ENCODE results near the gene REXO2.

The REXO2 gene

DNA sequence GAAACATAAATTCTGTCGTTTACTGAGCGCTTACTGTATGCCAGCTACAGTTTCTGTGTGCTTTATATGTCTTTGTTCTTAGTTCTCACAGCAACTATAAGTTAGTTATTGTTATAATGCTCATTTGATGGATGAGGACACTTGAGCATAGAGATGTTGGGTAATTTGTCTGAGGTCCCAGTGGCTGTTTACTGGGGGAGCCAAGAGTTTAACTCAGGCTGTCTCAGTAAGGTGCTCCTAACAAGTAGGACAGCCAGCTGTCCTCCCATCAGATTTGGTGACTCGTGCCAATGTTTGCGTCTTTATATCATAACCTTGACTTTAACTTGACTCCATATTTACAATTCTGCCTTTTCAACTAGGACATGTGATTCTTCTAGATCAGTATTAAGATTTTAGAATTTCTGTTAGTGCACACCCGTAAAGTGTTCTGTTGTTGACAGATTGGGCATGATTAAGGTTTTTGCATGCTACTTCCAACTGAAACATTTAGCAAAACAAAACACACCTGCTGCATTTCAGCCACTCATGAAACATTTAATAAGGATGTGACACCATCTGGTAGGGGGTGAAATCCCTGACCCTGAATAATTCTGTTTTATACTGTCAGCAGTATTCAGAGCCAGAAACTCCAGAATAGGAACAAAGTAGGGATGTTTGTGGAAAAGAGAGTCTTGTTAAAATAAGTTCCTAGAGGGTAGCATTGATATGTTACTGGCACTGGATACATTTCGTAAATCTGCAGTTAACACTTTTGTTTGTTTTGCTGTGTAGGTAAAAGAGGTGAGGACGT, 1.9 kb downstream of the REXO2 start:
- DNase-seq = no peak

DNA sequence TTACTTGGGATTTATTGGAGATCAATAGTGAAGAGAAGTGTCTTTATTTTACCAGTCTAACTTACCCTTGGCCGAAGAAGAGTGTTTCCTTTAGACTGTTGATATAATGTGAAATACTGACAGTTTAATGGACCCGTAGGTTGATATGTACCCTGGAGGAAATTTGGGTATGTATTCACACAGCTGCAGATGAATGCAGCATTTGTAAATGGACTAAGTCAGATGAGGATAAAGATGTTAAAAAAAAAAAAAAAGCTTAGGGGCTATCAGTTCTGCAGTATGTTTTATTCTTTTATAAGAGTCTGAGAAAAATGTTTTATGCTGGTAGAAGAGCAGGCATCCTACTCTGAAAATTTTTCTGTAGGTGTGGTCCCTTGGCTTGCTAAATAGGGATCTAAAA, 2.7 kb downstream of the REXO2 start:
- no peak for DNase-seq

DNA sequence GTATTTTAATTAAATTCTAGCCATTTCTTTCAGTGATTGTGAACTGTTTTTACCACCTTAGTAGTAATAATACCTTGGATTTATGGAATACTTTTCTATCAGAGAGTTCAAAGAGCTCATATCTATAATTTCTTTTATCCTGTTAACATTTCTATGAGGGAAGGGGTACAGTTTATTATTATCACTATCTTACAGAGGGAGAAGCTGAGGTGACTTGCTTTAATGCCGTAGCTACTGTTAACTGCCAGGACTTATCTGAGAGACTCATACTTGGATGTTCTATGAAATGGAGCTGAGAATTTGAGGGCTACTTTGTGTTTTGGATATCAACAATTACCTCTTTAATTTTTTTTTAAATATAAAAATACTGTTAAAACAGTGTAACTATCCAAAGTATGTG, 3.3 kb downstream of the REXO2 start:
- no peak for DNase-seq

DNA sequence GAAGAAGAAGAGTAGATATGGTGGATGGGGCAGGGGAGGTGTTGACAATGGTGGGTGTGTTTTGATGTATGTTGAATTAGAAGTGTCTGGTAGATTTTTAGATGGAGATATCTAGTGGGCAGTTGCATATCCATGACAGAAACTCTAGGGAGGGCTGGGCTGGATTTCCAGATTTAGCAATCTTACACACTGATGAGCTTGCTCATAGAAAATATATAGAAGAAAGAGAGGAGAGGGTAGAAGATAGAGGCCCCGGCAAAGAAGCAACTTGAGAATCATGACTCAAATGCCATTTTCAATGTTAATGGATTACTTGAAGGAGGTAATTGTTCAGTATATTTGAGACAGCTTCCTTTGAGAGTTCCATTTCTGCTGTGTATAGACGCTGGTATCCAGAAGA, 8.2 kb downstream of the REXO2 start:
- DNase-seq = no peak

DNA sequence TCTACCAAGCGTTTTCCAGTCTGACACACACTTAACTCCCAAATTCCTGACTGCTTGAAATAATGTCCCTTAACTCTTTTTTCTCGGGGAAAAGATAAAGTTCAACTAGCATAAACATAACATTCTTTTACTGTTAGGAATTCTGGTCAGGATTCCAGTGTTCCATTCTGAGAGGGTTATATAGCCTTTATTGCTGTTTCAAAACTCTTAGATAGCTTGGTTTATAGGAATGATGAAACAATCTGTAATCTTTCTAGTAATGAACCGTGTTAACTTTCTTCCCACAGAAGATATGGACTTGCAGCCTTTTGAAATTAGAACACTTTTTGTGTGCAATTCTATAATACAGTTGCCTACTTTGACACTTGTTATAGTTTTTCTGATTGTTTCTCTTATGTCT, 8.6 kb downstream of the REXO2 start:
- no peak for DNase-seq

DNA sequence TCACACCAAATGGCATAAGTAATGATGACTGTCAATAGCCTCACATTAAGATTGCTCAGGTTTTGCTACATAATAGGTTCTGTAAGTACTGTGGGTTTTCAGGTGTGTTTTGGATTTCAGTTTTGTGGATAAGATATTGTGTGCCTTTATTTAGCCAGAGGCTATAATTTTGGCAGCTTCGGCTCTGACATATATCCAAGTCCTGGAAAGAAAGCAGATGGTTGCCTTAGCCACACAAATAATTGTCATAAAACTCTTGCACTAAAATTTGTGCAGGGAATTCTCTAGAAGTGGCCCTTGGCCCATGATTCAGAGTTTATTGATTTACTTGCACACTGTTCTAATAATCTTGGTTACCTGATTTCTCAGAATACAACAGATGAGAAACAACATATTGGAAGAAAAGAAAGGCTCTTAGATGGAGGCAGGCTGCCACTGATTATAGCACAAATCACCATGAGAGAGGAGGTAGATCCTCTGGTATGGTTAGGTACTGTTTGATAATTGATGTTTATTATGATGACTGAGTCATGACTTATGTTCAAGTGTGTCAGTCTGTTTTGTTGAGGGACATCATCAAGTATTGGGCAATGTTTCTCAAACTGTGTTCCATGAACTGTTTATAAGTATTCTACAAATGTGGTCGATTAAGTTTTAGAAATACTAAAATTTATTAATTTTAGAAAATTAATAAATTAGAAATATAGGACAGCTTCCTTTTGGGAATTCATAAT, 9.6 kb downstream of the REXO2 start:
- DNase-seq = no peak

DNA sequence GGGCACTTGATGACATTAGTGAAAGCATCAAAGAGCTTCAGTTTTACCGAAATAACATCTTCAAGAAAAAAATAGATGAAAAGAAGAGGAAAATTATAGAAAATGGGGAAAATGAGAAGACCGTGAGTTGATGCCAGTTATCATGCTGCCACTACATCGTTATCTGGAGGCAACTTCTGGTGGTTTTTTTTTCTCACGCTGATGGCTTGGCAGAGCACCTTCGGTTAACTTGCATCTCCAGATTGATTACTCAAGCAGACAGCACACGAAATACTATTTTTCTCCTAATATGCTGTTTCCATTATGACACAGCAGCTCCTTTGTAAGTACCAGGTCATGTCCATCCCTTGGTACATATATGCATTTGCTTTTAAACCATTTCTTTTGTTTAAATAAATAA, 10.6 kb downstream of the REXO2 start:
- DNase-seq = no peak

DNA sequence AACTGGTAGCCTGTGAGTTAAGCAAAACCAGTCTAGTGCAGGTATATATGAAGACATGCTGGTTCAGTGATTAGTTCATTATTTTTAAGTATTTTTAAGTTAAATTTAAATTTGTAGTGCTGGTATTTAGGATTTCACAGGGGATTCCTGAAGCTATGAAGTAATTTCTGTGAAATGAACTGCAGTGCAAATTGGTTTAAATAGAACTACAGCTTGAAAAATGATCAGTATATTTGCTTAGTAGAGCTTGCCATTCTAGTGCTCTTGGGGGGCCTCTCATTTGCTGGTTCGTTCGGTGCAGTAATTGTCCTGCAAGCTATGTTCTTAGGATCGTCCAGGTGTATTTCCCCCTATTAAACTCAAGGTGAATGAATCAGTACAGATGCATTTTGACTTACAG, 13.1 kb downstream of the REXO2 start:
- DNase-seq = no peak

DNA sequence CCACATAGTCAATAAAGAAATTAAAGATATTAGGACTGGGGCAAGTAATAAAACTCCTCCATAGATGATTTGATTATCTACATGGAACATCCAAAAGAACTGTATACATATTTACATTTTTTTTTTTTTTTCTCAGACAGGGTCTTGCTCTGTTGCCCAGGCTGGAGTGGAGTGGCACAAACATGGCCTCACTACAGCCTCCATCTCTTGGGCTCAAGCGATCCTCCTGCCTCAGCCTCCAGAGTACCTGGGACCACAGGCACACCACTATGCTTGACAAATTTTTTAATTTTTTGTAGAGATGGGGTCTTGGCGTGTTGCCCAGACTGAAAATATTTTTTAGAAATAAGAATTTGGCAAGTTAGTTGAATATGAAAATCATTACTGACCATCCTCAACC, 24.7 kb downstream of the REXO2 start:
- no peak for DNase-seq

DNA sequence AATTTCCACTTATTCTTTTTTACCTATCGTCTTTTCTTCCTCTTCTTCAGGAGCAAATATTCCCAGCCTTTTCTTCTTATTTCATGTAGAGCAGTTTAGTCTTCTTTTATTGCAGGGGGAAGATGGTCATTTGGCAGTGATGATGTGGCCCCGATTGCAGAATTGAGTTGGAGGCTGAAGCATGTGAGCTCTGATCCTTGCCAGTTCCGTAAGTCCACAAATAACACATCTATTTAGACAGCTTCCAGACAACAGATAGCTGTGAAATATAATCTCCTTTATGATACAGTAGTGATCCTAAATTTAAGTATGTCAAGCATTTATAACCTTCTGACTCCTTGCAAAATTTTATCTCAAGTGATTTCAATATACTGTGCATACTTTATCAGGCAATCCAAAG, 27.5 kb downstream of the REXO2 start:
- no peak for DNase-seq

DNA sequence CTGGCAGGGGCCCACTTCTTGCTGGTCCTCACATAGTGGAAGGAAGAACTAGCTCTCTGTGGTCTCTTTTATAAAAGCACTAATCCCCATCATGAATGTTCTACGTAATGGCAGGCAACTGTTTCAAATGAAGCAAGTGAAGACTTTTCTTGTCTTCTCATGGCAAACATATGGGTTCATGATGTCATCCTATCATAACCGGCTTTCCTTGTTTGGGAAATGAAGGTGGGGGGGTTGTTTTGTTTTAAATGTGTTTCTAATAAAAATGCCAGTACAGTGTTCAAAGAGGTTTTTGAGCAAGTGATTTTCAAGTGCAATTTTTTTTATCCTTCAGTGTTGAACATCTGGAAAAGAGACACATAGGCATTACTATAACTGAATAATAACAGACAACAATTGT, 33.4 kb downstream of the REXO2 start:
- no peak for DNase-seq

DNA sequence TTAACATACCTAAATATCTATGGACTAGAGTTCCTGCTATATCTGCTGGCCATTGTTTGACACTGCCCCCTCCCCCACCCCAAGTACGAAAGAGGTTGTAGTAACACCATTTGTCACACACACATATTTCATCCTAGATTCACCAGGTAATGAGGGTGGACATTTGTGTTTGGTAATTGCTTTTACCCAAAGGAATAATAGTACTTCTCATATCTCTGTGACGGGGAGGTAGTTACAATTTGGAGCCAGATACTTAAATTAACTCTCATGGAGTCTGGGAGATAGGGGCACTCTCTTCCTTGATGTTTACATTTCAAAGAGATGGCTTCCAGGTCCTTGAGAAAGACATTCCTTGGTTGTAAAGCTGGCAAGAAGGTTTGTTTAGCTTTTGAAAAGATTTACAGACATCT, 38.7 kb downstream of the REXO2 start:
- no peak for DNase-seq

DNA sequence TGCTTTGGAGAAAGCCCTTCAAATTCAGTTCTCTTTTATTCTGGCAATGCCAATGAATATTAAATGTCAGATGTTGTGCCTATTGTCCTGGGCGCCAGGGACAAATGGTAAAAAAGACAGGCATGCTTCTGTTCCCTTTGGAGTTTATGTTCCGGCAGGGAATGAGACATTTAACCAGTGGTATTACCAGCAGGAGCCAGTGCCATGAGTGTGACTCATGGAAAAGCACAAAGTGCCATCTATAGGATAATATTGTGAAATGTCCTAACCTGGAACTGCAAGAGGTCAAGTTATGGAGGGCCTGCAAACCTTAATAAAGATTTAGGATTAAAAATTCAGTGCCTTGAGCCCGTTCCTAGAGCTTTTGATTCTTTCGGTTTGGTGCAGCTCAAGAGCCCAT, 39.5 kb downstream of the REXO2 start:
- no peak for DNase-seq

DNA sequence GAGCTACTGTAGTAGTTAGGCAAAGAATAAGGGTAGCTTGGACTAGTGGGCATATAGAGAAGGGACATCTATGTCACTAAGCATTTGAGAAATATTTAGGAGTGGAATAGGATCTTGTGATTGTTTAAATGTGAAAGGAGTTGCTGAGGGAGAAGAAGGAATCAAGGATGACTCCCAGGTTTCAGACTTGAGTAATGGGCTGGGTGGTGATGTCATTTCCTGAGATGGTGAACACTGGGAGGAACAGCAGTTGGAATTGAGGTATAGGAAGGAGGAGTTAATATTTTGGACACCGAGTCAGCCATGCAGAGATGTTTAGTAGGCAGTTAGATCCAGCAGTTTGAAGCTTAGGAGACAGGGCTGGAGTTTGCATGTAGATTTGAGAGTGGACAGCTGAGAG, 40.1 kb downstream of the REXO2 start:
- no peak for DNase-seq

DNA sequence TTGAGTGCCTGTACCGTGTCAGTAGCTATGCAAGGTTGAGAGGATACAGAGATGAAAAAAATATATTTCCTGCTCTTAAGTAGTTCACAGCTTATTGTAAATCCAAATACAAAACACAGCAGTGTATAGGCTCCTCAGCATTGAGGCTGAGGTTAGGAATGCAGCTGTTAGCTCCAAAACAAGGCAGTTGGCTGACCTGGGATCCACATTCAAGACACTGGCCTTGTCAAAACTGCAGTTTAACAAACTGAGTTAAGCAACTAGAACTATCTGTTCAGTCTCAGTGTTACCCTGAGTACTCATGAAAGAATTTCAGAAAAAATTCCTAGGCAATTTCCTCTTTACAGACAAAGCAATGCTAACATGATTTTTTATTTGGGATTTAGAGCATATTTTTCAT, 42.8 kb downstream of the REXO2 start:
- DNase-seq = no peak

DNA sequence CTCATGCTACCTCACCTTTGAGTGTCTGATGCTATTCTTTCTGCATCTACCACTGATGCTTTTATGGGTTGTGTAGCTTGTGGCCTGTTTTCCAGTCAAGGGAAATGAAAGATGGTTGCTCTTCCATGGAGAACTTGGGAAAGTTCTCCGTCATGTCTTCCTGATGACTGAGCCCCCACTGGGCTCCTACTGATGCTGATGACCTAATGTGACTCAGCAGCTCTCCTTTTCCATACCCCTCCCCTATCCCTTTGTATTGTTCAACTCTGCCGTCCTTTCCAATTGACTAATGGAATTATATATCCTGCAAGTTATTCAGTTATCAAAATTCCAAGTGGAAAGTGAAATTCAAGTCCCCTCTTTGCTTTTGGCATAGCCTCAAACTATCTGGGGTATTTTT, 44.7 kb downstream of the REXO2 start:
- no peak for DNase-seq

DNA sequence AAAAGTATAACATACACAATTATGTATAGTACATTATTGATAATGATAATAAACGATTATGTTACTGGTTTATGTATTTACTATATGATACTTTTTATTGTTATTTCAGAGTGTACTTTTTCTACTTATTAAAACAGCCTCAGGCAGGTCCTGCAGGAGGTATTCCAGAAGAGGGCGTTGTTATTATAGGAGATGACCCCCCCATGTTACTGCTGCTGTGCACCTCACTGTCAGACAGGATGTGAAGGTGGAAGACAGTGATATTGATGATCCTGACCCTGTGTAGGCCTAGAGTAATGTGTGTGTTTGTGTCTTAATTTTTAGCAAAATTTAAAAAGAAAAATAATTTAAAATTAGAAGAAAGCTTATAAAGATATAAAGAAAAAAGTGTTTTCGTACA, 57.6 kb downstream of the REXO2 start:
- DNase-seq = no peak

DNA sequence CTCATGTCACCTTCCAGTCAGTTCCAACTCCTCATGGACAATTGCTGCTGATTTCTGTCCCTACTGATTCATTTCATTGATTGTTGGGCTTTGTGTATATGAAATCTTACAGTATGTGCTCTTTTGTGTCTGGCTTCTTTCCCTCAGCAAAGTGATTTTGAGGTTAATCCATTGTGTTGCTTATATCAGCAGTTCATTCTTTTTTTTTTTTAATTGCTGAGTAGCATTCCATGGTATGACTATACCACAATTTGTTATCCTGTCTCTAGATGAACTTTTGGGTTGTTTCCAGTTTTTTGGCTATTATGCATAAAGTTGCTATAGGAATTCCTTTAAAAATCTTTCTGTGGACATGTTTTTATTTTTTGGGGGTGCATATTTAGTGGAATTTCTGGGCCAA, 60.5 kb downstream of the REXO2 start:
- DNase-seq = no peak

Data from hypothalamus (tissue), 51 donors.